Neural crest cell (in vitro differentiated cells): ENCODE results near the gene CHAF1A. TPM values are rescaled to one million over a fixed set of nuclear protein-coding genes. Genes with fewer than 3 reads are reported as not detected.

Experiments used
- DNase-seq: peaks from one replicate; pipeline ENCODE4 v3.0.0; 2021; ENCODE audit warnings: low read depth, mixed read lengths, low spot score
- H3K27ac Mint-ChIP-seq: one replicate; pipeline ENCODE4 v1.8.0; 2021; ENCODE audit warnings: mild to moderate bottlenecking, mixed read lengths; ENCODE audit not compliant: unreplicated experiment
- H3K27me3 Mint-ChIP-seq: 2 replicates; pipeline ENCODE4 v1.8.0; 2021; ENCODE audit warnings: low read depth, mild to moderate bottlenecking, mixed read lengths
- H3K36me3 Mint-ChIP-seq: 2 replicates; pipeline ENCODE4 v1.8.0; 2021; ENCODE audit warnings: low read depth, mild to moderate bottlenecking, mixed read lengths
- H3K4me1 Mint-ChIP-seq: 2 replicates; pipeline ENCODE4 v1.8.0; 2021; ENCODE audit warnings: mixed read lengths
- H3K4me3 Mint-ChIP-seq: one replicate; pipeline ENCODE4 v1.8.0; 2021; ENCODE audit warnings: mild to moderate bottlenecking, mixed read lengths
- H3K9me3 Mint-ChIP-seq: 2 replicates; pipeline ENCODE4 v1.8.0; 2021; ENCODE audit warnings: mixed read lengths
- total RNA-seq: library from RNA; stranded (reverse); gene quantifications from 2 replicates; pipeline ENCODE4 v1.2.1, GENCODE V29; 2021
- TF ChIP-seq, protein P1 (sequence below): fragments of 200-600 bp; sonication (generic); conservative IDR thresholded peaks from 2 replicates; pipeline ENCODE4 v1.5.0; 2021; ENCODE audit warnings: antibody characterized with exemption, mild to moderate bottlenecking

The CHAF1A gene
- total RNA-seq, 1 donor from 2014 or later, result 120 TPM

DNA sequence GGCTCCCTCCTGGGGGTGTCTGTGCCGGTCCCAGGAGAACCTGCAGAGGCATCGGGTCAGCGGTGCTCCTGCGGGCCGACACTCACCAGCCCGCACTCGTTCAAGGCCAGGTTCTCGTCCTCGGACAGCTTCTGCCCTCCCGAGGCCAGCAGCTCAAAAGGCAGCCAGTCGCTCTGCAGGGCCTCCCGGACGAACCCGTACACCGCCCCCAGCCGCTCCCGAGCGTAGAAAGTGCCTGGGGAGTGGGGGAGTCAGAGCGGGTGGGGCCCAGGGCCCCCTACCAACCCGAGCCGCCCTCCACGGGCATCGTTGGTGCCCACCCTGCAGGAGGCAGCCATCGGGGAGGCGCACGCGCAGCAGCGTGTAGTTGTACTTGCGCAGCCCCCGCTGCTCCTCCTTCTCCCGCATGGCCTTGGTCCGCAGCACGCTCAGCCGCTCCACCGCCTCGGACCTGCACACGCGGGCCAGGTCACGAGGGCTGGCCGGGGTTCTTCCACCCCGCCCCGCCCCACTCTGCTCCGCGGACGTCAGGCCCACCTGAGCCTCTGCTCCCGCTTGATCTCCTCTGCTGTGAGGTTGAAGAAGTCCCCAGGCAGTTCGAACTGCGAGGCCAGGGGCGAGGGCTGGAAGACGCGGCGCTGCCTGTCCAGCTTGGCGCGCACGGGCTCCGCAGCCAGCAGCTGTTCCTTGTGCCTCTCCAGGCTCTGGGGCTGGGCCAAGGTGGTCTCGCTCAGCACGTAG, 43.7 kb downstream of the CHAF1A start:
- DNase-seq, result no peak
- no peak overlapping the region for H3K27ac Mint-ChIP-seq
- peaks cover 7% of the 10 kb centered on the region for H3K27me3 Mint-ChIP-seq

DNA sequence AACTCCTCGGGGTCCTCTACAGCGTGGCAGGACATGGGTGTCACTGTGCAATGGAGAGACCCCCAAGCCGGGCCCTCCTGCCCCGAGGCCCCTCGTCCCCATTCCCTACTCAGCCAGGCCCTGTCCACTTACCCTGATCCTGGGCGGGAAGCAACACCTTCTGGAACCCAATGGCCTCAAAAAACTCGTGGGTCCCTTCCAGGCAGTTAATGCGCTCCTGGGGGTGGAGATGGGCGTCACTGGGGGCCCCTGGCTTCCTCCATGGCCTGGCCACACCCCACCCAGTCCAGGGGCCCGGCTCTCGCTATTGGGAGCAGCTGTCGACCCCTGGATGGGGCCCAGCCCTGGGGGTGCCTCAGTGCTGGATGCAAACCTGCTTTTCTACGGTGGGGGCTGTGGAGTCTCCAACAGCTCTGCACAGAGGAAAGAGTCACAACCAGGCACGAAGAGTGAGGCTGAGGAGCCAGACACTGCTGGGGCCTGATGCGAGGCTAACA, 44.3 kb downstream of the CHAF1A start:
- peaks cover 7% of the 10 kb centered on the region for H3K27me3 Mint-ChIP-seq
- DNase-seq, result no peak
- TF ChIP-seq, protein P1, sequence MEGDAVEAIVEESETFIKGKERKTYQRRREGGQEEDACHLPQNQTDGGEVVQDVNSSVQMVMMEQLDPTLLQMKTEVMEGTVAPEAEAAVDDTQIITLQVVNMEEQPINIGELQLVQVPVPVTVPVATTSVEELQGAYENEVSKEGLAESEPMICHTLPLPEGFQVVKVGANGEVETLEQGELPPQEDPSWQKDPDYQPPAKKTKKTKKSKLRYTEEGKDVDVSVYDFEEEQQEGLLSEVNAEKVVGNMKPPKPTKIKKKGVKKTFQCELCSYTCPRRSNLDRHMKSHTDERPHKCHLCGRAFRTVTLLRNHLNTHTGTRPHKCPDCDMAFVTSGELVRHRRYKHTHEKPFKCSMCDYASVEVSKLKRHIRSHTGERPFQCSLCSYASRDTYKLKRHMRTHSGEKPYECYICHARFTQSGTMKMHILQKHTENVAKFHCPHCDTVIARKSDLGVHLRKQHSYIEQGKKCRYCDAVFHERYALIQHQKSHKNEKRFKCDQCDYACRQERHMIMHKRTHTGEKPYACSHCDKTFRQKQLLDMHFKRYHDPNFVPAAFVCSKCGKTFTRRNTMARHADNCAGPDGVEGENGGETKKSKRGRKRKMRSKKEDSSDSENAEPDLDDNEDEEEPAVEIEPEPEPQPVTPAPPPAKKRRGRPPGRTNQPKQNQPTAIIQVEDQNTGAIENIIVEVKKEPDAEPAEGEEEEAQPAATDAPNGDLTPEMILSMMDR, result no peak
- H3K4me1 Mint-ChIP-seq, result no peaks in the 10 kb centered on the region
- peaks cover 5% of the 10 kb centered on the region for H3K36me3 Mint-ChIP-seq
- H3K27ac Mint-ChIP-seq, result no peak overlapping the region
- no peaks in the 10 kb centered on the region for H3K9me3 Mint-ChIP-seq
- H3K4me3 Mint-ChIP-seq, result no peak overlapping the region

More for the DNA sequence above, 43.7 kb downstream of the CHAF1A start:
- TF ChIP-seq, protein P1, result no peak
- no peaks in the 10 kb centered on the region for H3K9me3 Mint-ChIP-seq
- peaks cover 5% of the 10 kb centered on the region for H3K36me3 Mint-ChIP-seq
- no peak overlapping the region for H3K4me3 Mint-ChIP-seq
- H3K4me1 Mint-ChIP-seq, result no peaks in the 10 kb centered on the region

DNA sequence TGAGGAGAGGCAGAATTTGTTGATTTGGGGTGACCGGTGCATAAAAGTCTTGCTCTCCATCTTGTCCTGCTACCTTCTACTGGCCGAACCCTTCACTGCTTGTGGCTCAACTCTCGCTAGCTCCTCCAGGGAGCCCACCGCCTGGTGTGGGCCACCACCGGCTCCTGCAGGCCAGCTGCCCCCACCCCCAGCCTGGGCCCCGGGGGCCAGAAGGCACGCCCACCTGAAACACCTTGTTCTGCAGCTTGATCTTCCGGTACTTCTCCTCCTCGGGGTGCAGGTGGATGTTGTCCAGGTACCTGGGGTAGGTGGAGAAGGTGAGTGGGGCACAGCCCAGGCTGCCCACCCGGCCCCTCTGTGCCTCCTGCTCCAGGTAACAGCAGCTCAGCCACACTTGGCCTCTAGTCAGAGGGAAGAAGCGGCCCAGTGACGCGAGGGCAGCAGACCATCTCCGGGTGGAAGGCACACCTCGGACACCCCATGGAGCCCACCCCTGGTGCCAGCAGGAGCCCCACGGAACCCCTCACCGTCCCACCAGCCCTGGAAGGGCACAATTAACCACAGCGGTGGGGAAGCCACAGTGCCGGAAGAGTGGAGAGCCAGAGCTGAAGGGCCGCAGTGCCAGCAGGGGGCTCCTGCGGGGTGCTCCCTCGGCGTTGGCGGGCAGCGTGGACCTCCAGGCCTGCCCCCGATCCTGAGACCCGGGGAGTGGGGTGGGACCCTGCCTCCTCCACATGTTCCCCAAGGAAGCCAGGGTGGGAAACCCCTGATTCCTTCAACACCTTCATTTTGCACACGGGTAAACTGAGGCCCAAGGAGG, 45.1 kb downstream of the CHAF1A start:
- no peak for DNase-seq
- no peaks in the 10 kb centered on the region for H3K4me1 Mint-ChIP-seq
- H3K4me3 Mint-ChIP-seq, result no peak overlapping the region
- H3K27me3 Mint-ChIP-seq, result peaks cover 2% of the 10 kb centered on the region
- H3K27ac Mint-ChIP-seq, result no peak overlapping the region
- peaks cover 5% of the 10 kb centered on the region for H3K36me3 Mint-ChIP-seq
- TF ChIP-seq, protein P1, result no peak
- no peaks in the 10 kb centered on the region for H3K9me3 Mint-ChIP-seq

DNA sequence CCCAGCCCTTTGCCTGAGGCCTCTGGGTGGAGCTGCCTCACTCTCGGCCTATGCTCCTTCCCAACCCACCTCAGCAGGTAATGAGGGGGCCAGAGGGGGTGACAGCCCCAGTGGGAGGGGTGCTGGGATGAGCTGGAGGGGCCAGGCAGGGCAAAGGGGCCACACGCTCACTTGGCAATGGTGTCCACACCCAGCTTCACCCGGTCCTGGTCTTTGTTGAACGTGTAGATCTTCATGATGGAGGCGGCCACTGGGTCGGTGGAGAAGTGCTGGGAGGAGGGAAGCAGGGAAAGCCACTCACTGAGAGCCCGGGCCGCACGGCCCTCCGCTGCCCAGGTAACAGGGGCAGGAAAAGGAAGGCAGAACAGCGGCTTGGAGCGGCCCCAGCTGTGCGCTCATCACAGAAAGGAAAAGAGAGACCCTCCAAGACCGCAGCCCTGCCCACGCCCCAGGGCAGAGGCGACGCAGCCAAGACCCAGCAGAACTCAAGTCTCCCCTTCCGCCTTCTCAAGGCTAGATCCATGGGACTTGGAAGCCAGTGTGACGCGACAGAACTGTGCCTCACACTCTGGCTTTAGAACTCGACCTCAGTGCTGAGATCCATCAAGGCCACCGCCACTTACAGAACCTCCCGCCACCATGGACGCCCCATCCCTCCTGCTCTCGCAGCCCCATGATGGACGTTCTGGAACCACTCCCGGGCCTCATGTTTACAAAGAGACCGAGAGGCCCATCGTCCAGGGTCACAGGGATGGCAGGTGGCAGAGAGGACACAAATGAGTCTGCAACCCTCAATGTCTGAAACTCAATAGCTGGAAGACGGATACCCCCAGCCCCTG, 45.9 kb downstream of the CHAF1A start:
- no peaks in the 10 kb centered on the region for H3K9me3 Mint-ChIP-seq
- H3K4me1 Mint-ChIP-seq, result no peaks in the 10 kb centered on the region
- no peak for DNase-seq
- H3K4me3 Mint-ChIP-seq, result peak overlapping the region; percentile 31
- H3K27me3 Mint-ChIP-seq, result peaks cover 2% of the 10 kb centered on the region
- TF ChIP-seq, protein P1, result no peak
- peaks cover 2% of the 10 kb centered on the region for H3K36me3 Mint-ChIP-seq
- no peak overlapping the region for H3K27ac Mint-ChIP-seq

DNA sequence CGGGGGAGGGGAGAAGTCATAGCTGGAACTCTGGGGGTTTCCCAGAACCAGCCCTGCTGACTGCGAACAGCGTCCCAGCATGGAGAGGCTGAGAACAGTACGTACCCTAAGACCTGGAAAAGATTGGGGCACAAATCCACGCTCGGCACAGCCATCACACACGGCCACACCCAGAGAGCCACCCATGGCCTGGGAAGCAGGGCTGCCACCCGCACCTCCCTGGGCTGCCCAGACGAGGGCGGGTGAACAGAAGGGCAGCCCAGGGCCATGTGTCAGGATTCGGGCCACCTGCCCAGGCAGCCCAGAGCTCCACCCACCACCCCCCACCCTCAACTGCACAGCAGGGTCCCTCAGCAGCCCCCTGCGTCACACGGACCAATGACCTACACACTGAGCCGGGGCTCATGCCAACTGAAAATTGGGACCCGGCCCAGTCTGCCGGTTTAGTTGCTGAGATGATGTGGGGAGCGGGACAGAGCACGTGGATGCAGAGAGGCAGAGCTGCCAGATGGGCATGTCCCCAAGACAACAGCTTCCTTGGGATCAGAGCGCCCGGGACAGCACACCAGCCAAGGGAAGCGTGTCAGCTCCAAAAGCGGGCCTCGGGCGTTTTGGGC, 46.7 kb downstream of the CHAF1A start:
- Mint-ChIP-seq H3K4me3 (no peak overlapping the region), H3K36me3 (peaks cover 2% of the 10 kb centered on the region), H3K27me3 (peaks cover 2% of the 10 kb centered on the region), H3K27ac (no peak overlapping the region), H3K4me1 (no peaks in the 10 kb centered on the region), H3K9me3 (no peaks in the 10 kb centered on the region)
- TF ChIP-seq, protein P1, result no peak
- no peak for DNase-seq
